ENCODE results near the gene TTC23L. TPM values are rescaled to one million over a fixed set of nuclear protein-coding genes. Genes with fewer than 3 reads are reported as not detected.

Gene TTC23L
- total RNA-seq, 1 experiment from 2014 or later: 0.09 TPM

DNA sequence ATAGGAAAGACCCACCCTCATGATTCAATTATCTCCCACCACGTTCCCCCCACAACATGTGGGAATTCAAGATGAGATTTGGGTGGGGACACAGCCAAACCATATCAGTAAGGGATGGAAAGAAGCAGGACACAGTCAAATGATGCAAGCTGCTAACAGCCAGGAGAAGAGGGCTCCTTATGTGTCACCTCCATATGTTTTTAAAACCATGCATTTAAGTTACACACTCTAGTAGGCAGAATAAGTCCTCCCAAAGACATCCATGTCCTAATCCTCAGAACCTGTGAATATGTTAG lies 4.2 kb upstream of the TTC23L start:
- peaks cover 13% of the 10 kb centered on the region for H3K4me1 Mint-ChIP-seq (ENCODE audit: low read depth, unreplicated experiment)
- no peak for DNase-seq
- H3K9me3 Mint-ChIP-seq (ENCODE audit: unreplicated experiment): no peaks in the 10 kb centered on the region
- TF ChIP-seq, protein P1, sequence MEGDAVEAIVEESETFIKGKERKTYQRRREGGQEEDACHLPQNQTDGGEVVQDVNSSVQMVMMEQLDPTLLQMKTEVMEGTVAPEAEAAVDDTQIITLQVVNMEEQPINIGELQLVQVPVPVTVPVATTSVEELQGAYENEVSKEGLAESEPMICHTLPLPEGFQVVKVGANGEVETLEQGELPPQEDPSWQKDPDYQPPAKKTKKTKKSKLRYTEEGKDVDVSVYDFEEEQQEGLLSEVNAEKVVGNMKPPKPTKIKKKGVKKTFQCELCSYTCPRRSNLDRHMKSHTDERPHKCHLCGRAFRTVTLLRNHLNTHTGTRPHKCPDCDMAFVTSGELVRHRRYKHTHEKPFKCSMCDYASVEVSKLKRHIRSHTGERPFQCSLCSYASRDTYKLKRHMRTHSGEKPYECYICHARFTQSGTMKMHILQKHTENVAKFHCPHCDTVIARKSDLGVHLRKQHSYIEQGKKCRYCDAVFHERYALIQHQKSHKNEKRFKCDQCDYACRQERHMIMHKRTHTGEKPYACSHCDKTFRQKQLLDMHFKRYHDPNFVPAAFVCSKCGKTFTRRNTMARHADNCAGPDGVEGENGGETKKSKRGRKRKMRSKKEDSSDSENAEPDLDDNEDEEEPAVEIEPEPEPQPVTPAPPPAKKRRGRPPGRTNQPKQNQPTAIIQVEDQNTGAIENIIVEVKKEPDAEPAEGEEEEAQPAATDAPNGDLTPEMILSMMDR (IDR thresholded peaks at IDR 0.05; ENCODE audit: insufficient read depth in 1 of 2, low read depth in 1 of 2, low read length in 1 of 2, severe bottlenecking in 1 of 2, unreplicated experiment in 1 of 2): no peak
- ChIA-PET CTCF (no interaction called here), POLR2A (no interaction called here)
- no peaks in the 10 kb centered on the region for H3K9me3 ChIP-seq
- no peak overlapping the region for H3K4me3 Mint-ChIP-seq (ENCODE audit: unreplicated experiment)
- no peaks in the 10 kb centered on the region for H3K36me3 ChIP-seq (ENCODE audit: control insufficient read depth, insufficient read depth, low read length)
- no TSS peak for BruUV-seq (replicated peaks)
- H3K27me3 Mint-ChIP-seq (ENCODE audit: insufficient read depth, unreplicated experiment): no peaks in the 10 kb centered on the region
- intact Hi-C loops (cut with micrococcal nuclease; ENCODE audit: unreplicated experiment): loop anchor here (5.0 kb wide), 3 partner anchors 147 to 347 kb away; partner anchors contain the start of gene RAI14
- H3K27ac Mint-ChIP-seq (ENCODE audit: unreplicated experiment): no peak overlapping the region
- peaks cover 1% of the 10 kb centered on the region; the same call in 1 of the 2 replicates for H3K4me1 ChIP-seq
- no peak overlapping the region for H3K4me3 ChIP-seq (ENCODE audit: low read depth, low read length)
- H3K27me3 ChIP-seq (replicated peaks; ENCODE audit: control insufficient read depth, insufficient read depth, low read length): no peaks in the 10 kb centered on the region
- H3K36me3 Mint-ChIP-seq (ENCODE audit: insufficient read depth, unreplicated experiment): peaks cover 56% of the 10 kb centered on the region

GRCh38 chr5:34835664-34836063 lies 3.3 kb upstream of the TTC23L start:
- H3K4me3 Mint-ChIP-seq (ENCODE audit: unreplicated experiment): no peak overlapping the region
- TF ChIP-seq, protein P1 (IDR thresholded peaks at IDR 0.05; ENCODE audit: insufficient read depth in 1 of 2, low read depth in 1 of 2, low read length in 1 of 2, severe bottlenecking in 1 of 2, unreplicated experiment in 1 of 2): no peak
- H3K4me3 ChIP-seq (ENCODE audit: low read depth, low read length): no peak overlapping the region
- intact Hi-C loops (cut with micrococcal nuclease; ENCODE audit: unreplicated experiment): loop anchor here (5.0 kb wide), 3 partner anchors 148 to 348 kb away; partner anchors contain the start of gene RAI14
- BruUV-seq (replicated peaks): no TSS peak
- peaks cover 51% of the 10 kb centered on the region for H3K36me3 Mint-ChIP-seq (ENCODE audit: insufficient read depth, unreplicated experiment)
- no peaks in the 10 kb centered on the region for H3K36me3 ChIP-seq (ENCODE audit: control insufficient read depth, insufficient read depth, low read length)
- no peaks in the 10 kb centered on the region for H3K27me3 Mint-ChIP-seq (ENCODE audit: insufficient read depth, unreplicated experiment)
- peaks cover 13% of the 10 kb centered on the region for H3K4me1 Mint-ChIP-seq (ENCODE audit: low read depth, unreplicated experiment)
- peaks cover 6% of the 10 kb centered on the region; the same call in 1 of the 2 replicates for H3K4me1 ChIP-seq
- H3K9me3 ChIP-seq: no peaks in the 10 kb centered on the region
- no peak overlapping the region for H3K27ac Mint-ChIP-seq (ENCODE audit: unreplicated experiment)
- ChIA-PET CTCF (no interaction called here), POLR2A (no interaction called here)
- no peaks in the 10 kb centered on the region for H3K9me3 Mint-ChIP-seq (ENCODE audit: unreplicated experiment)
- no peak for DNase-seq
- H3K27me3 ChIP-seq (replicated peaks; ENCODE audit: control insufficient read depth, insufficient read depth, low read length): no peaks in the 10 kb centered on the region

DNA sequence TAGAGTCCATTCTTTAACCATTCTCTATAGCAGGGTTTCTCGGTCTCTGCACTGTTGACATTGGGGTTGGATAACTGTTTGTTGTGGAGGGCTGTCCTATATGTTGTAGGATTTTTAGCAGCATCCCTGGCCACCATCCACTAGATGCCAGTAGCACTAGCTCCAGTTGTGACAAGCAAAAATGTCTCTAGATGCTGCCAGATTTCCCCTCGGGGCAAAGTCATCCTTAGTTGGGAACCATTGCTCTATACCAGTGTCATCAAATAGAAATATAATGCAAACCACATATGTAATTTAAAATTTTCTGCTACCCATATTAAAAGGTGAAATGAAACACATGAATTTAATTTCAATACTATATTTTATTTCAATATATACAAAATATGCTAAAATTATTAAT lies 2.9 kb downstream of the TTC23L start:
- Mint-ChIP-seq H3K4me1 (ENCODE audit: low read depth, unreplicated experiment) (peaks cover 13% of the 10 kb centered on the region), H3K36me3 (ENCODE audit: insufficient read depth, unreplicated experiment) (peaks cover 14% of the 10 kb centered on the region), H3K27ac (ENCODE audit: unreplicated experiment) (no peak overlapping the region), H3K4me3 (ENCODE audit: unreplicated experiment) (no peak overlapping the region), H3K9me3 (ENCODE audit: unreplicated experiment) (no peaks in the 10 kb centered on the region), H3K27me3 (ENCODE audit: insufficient read depth, unreplicated experiment) (no peaks in the 10 kb centered on the region)
- Histone ChIP-seq H3K9me3 (no peaks in the 10 kb centered on the region), H3K4me3 (ENCODE audit: low read depth, low read length) (no peak overlapping the region), H3K4me1 (peaks cover 7% of the 10 kb centered on the region; the same call in 1 of the 2 replicates), H3K36me3 (ENCODE audit: control insufficient read depth, insufficient read depth, low read length) (no peaks in the 10 kb centered on the region), H3K27me3 (replicated peaks; ENCODE audit: control insufficient read depth, insufficient read depth, low read length) (no peaks in the 10 kb centered on the region)
- no TSS peak for BruUV-seq (replicated peaks)
- intact Hi-C loops (cut with micrococcal nuclease; ENCODE audit: unreplicated experiment): no loop called here
- TF ChIP-seq, protein P1 (IDR thresholded peaks at IDR 0.05; ENCODE audit: insufficient read depth in 1 of 2, low read depth in 1 of 2, low read length in 1 of 2, severe bottlenecking in 1 of 2, unreplicated experiment in 1 of 2): no peak
- DNase-seq: no peak
- POLR2A ChIA-PET: no interaction called here
- CTCF ChIA-PET: no interaction called here

Data from Caco-2 (cell line).